Osteocyte (in vitro differentiated cells): Measurements from ENCODE around the gene DMXL2. TPM values are rescaled to one million over a fixed set of nuclear protein-coding genes. Genes with fewer than 3 reads are reported as not detected.

Experiments used
- DNase-seq: peaks from one replicate; pipeline ENCODE4 v3.0.0; 2021; ENCODE audit warnings: mixed read lengths; ENCODE audit not compliant: unreplicated experiment; ENCODE audit errors: extremely low spot score
- H3K27ac Mint-ChIP-seq: one replicate; pipeline ENCODE4 v1.8.0; 2021; ENCODE audit warnings: mild to moderate bottlenecking, mixed read lengths; ENCODE audit not compliant: unreplicated experiment
- H3K27me3 Mint-ChIP-seq: one replicate; pipeline ENCODE4 v1.8.0; 2021; ENCODE audit warnings: mixed read lengths; ENCODE audit not compliant: unreplicated experiment
- H3K36me3 Mint-ChIP-seq: one replicate; pipeline ENCODE4 v1.8.0; 2021; ENCODE audit warnings: mixed read lengths; ENCODE audit not compliant: unreplicated experiment
- H3K4me1 Mint-ChIP-seq: one replicate; pipeline ENCODE4 v1.8.0; 2021; ENCODE audit warnings: mixed read lengths; ENCODE audit not compliant: unreplicated experiment
- H3K4me3 Mint-ChIP-seq: one replicate; pipeline ENCODE4 v1.8.0; 2021; ENCODE audit warnings: mild to moderate bottlenecking, moderate library complexity, mixed read lengths; ENCODE audit not compliant: unreplicated experiment
- H3K9me3 Mint-ChIP-seq: one replicate; pipeline ENCODE4 v1.8.0; 2021; ENCODE audit warnings: mixed read lengths; ENCODE audit not compliant: unreplicated experiment
- total RNA-seq: library from RNA; stranded (reverse); gene quantifications from 2 replicates; pipeline ENCODE4 v1.2.1, GENCODE V29; 2021
- TF ChIP-seq, protein P1 (sequence below): fragments of 200-600 bp; sonication (generic); IDR thresholded peaks from 2 replicates; pipeline ENCODE4 v1.5.0; 2021; ENCODE audit warnings: antibody characterized with exemption, mild to moderate bottlenecking, moderate library complexity

The DMXL2 gene
- total RNA-seq, 1 donor from 2014 or later = 27.4 TPM

- DNase-seq = no peak
- no peaks in the 10 kb centered on the region for H3K27me3 Mint-ChIP-seq
- TF ChIP-seq, protein P1, sequence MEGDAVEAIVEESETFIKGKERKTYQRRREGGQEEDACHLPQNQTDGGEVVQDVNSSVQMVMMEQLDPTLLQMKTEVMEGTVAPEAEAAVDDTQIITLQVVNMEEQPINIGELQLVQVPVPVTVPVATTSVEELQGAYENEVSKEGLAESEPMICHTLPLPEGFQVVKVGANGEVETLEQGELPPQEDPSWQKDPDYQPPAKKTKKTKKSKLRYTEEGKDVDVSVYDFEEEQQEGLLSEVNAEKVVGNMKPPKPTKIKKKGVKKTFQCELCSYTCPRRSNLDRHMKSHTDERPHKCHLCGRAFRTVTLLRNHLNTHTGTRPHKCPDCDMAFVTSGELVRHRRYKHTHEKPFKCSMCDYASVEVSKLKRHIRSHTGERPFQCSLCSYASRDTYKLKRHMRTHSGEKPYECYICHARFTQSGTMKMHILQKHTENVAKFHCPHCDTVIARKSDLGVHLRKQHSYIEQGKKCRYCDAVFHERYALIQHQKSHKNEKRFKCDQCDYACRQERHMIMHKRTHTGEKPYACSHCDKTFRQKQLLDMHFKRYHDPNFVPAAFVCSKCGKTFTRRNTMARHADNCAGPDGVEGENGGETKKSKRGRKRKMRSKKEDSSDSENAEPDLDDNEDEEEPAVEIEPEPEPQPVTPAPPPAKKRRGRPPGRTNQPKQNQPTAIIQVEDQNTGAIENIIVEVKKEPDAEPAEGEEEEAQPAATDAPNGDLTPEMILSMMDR = peak; percentile 66
- H3K4me3 Mint-ChIP-seq = no peak overlapping the region
- H3K27ac Mint-ChIP-seq = no peak overlapping the region
- H3K9me3 Mint-ChIP-seq = peaks cover 1% of the 10 kb centered on the region
- no peaks in the 10 kb centered on the region for H3K4me1 Mint-ChIP-seq
- peaks cover 22% of the 10 kb centered on the region for H3K36me3 Mint-ChIP-seq
Measured at GRCh38 chr15:51536965-51537574, 85.5 kb downstream of the DMXL2 start.

DNA sequence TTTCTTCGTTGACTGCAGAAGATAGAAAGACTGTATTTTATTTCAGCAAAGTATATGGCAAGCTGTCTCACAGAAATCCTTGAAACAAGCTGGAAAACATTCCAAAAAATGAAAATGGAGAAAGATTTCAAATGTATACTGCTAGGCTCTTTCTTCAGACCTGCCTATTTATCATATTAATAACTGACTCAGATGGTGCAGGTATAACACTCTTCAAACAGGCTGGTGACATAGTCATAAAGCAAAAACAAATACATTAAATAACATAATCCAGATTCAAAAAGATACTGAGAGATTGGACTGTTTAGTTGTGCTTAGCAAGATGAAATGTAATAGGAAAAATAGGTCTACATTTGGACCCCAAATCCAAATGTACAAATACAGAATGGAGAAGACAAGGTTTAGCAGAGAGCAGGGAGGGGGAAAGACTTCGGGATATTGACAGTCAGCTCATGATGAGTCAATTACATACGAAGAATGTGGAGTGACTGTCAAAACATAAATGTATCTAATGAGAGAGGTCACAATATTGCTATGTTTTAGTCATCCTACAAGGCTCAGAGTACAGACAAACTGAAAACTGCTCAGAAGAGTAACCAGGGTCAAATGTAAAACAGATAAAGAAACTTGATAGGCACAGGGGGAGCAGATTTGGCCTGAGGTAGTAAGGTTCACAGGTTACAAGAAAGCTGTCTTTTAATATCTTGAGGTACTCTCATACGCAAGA, 88.7 kb downstream of the DMXL2 start:
- TF ChIP-seq, protein P1 = no peak
- Mint-ChIP-seq H3K9me3 (peaks cover 19% of the 10 kb centered on the region), H3K36me3 (peaks cover 48% of the 10 kb centered on the region), H3K4me1 (no peaks in the 10 kb centered on the region), H3K27ac (no peak overlapping the region), H3K27me3 (no peaks in the 10 kb centered on the region), H3K4me3 (no peak overlapping the region)
- DNase-seq = no peak

DNA sequence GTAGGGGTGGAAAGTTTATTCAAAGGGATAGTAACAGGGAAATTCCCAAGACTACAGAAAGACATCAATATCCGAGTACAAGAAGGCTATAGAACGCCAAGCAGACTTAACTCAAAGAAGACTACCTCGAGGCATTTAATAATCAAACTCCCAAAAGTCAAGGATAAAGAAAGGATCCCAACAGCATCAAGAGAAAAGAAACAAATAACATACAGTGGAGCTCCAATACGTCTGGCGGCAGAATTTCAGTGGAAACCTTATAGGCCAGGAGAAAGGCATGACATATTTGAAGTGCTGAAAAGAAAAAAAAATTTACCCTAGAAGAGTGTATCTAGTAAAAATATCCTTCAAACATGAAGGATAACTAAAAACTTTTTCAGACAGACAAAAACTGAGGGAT, 95.6 kb downstream of the DMXL2 start:
- peaks cover 30% of the 10 kb centered on the region for H3K9me3 Mint-ChIP-seq
- H3K27ac Mint-ChIP-seq = no peak overlapping the region
- H3K4me3 Mint-ChIP-seq = no peak overlapping the region
- no peaks in the 10 kb centered on the region for H3K4me1 Mint-ChIP-seq
- no peaks in the 10 kb centered on the region for H3K27me3 Mint-ChIP-seq
- peaks cover 69% of the 10 kb centered on the region for H3K36me3 Mint-ChIP-seq
- TF ChIP-seq, protein P1 = no peak
- no peak for DNase-seq

- Mint-ChIP-seq H3K4me1 (no peaks in the 10 kb centered on the region), H3K36me3 (peaks cover 51% of the 10 kb centered on the region), H3K27ac (no peak overlapping the region), H3K27me3 (no peaks in the 10 kb centered on the region), H3K9me3 (peaks cover 16% of the 10 kb centered on the region), H3K4me3 (no peak overlapping the region)
- no peak for DNase-seq
- TF ChIP-seq, protein P1 = no peak
Measured at GRCh38 chr15:51524376-51524775, 98.2 kb downstream of the DMXL2 start.

DNA sequence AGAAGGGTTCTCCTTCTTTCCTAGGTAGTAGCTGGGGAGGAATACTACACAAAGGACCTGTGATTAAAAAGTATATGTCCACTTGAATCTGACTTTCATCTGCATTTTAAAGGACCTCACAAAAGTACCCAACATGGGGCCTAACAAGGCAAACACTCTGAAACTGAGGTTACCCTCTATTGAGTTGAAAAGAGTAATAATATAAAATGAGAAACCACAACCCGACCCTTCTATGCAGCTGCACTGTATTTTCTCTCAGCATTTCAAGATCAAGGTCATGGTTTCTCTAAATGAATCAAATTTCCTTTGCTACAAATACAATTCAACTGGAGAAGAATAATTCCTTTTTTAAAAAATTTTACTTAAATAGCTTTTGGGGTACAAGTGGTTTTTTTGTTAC, 106.3 kb downstream of the DMXL2 start:
- TF ChIP-seq, protein P1 = no peak
- Mint-ChIP-seq H3K4me1 (no peaks in the 10 kb centered on the region), H3K4me3 (no peak overlapping the region), H3K27ac (no peak overlapping the region), H3K36me3 (peaks cover 29% of the 10 kb centered on the region), H3K9me3 (no peaks in the 10 kb centered on the region), H3K27me3 (no peaks in the 10 kb centered on the region)
- no peak for DNase-seq
